GM12878 (cell line): ENCODE measurements around the gene CDC42BPB. TPM values are rescaled to one million over a fixed set of nuclear protein-coding genes. Genes with fewer than 3 reads are reported as not detected.

Source experiments
- ATAC-seq: fragments of 200-7000 bp; cut with Tn5 transposase; 3 replicates; pipeline ENCODE4 v1.9.1; 2020; ENCODE audit warnings: mild to moderate bottlenecking, moderate library complexity
- BruUV-seq: library from RNA; stranded (reverse); fragments of 400-500 nt; replicated peaks from 2 replicates; lab custom pipeline; 2021; lab: Mats Ljungman, UMichigan
- CTCF ChIA-PET: fragments of 300-600 bp; sonication (Branson Sonifier 250); formaldehyde crosslinking; extraction: SDS; loops from one replicate; lab custom pipeline; 2021; ENCODE audit warnings: inconsistent platforms; lab: Yijun Ruan, JAX
- POLR2A ChIA-PET: fragments of 350-600 bp; formaldehyde crosslinking; extraction: SDS; loops from one replicate; lab custom pipeline; 2021; ENCODE audit warnings: inconsistent platforms; lab: Charles Lee
- RAD21 ChIA-PET: fragments of 300-600 bp; sonication (Branson Sonifier 250); formaldehyde crosslinking; loops from one replicate; lab custom pipeline; 2023; ENCODE audit warnings: antibody characterized with exemption; ENCODE audit not compliant: unreplicated experiment; lab: Charles Lee
- SMC1A ChIA-PET: fragments of 300-600 bp; sonication (Branson Sonifier 250); formaldehyde crosslinking; loops from one replicate; lab custom pipeline; 2023; ENCODE audit not compliant: unreplicated experiment, uncharacterized antibody; lab: Charles Lee
- DNase-seq: peaks from one replicate; pipeline ENCODE4 v3.0.0-alpha.2; 2011; ENCODE audit warnings: low read depth, low spot score
- FAIRE-seq: peaks from 3 replicates; lab custom pipeline; 2011; peaks lifted over from hg19 to GRCh38; lab: Jason Lieb, UNC
- H2AFZ ChIP-seq: 2 replicates; pipeline ENCODE4 v1.6.0; 2011; ENCODE audit warnings: low read depth, low read length, control low read depth; ENCODE audit not compliant: control insufficient read depth
- H3K27ac ChIP-seq: 2 replicates; pipeline ENCODE4 v1.5.1; 2011; ENCODE audit warnings: control low read depth; ENCODE audit not compliant: control insufficient read depth, insufficient read depth
- H3K27me3 ChIP-seq, 2 experiments: replicated peaks in 1 of 2; 2 replicates each; pipeline versions ENCODE4 v1.6.0 to v1.6.1; 2011; ENCODE audit warnings: low read length in 1 of 2; ENCODE audit not compliant: control insufficient read depth in 2 of 2, insufficient read depth in 2 of 2
- H3K36me3 ChIP-seq, 2 experiments: 2 replicates each; pipeline ENCODE4 v1.5.1; 2011; ENCODE audit warnings: low read length in 1 of 2; ENCODE audit not compliant: control insufficient read depth in 2 of 2, insufficient read depth in 2 of 2
- H3K4me1 ChIP-seq: 2 replicates; pipeline ENCODE4 v1.6.1; 2011; ENCODE audit warnings: mild to moderate bottlenecking, low read length, moderate library complexity, mixed read lengths; ENCODE audit not compliant: control insufficient read depth, insufficient read depth
- H3K4me2 ChIP-seq: 2 replicates; pipeline ENCODE4 v1.6.0; 2011; ENCODE audit warnings: control low read depth; ENCODE audit not compliant: control insufficient read depth, insufficient read depth
- H3K4me3 ChIP-seq: fragments of 200-600 bp; sonication (generic); 2 replicates; pipeline ENCODE4 v1.5.1; 2016
- H3K79me2 ChIP-seq: 2 replicates; pipeline ENCODE4 v1.6.0; 2011; ENCODE audit warnings: low read length; ENCODE audit not compliant: control insufficient read depth, insufficient read depth
- H3K9ac ChIP-seq: 2 replicates; pipeline ENCODE4 v1.8.0; 2011; ENCODE audit warnings: low read length, control low read depth, mixed read lengths; ENCODE audit not compliant: control insufficient read depth, insufficient read depth
- H3K9me3 ChIP-seq: replicated peaks from 3 replicates; pipeline ENCODE4 v1.5.1; 2011; ENCODE audit warnings: mild to moderate bottlenecking, low read length; ENCODE audit not compliant: control insufficient read depth, insufficient read depth
- H4K20me1 ChIP-seq: 2 replicates; pipeline ENCODE4 v1.6.0; 2011; ENCODE audit not compliant: control insufficient read depth, insufficient read depth
- BACH1 ChIP-seq: fragments of 450-650 bp; IDR thresholded peaks from 2 replicates; pipeline ENCODE4 v1.6.1; 2017; ENCODE audit warnings: mild to moderate bottlenecking, borderline replicate concordance
- BRCA1 ChIP-seq: IDR thresholded peaks from 2 replicates; pipeline ENCODE4 v1.6.1; 2011; ENCODE audit warnings: low read depth, low read length, improper control_type of control experiment
- EP300 ChIP-seq, 2 experiments: fragments of 150-350 bp in 1 of 2; IDR thresholded peaks; 2 replicates each; pipeline ENCODE4 v1.6.1; 2011 to 2012; ENCODE audit warnings: low read depth in 2 of 2, low read length in 2 of 2, borderline replicate concordance in 1 of 2, improper control_type of control experiment in 1 of 2, inconsistent platforms in 1 of 2; ENCODE audit not compliant: control insufficient read depth in 1 of 2
- FOXM1 ChIP-seq: IDR thresholded peaks from 2 replicates; pipeline ENCODE4 v1.6.1; 2012; ENCODE audit warnings: low read depth, mild to moderate bottlenecking, inconsistent platforms, low read length, moderate library complexity
- HCFC1 ChIP-seq: fragments of 150-350 bp; IDR thresholded peaks from 2 replicates; pipeline ENCODE4 v1.6.1; 2014; ENCODE audit warnings: low read length
- HDAC6 ChIP-seq: fragments of 200-600 bp; sonication (generic); IDR thresholded peaks from one replicate; pipeline ENCODE4 v1.8.0; 2017; ENCODE audit warnings: antibody characterized with exemption; ENCODE audit not compliant: unreplicated experiment
- JUND ChIP-seq: IDR thresholded peaks from 2 replicates; pipeline ENCODE4 v1.6.1; 2012; ENCODE audit warnings: low read depth, mild to moderate bottlenecking, low read length, improper control_type of control experiment, moderate library complexity
- NR2F1 ChIP-seq: fragments of 450-650 bp; conservative IDR thresholded peaks from 2 replicates; pipeline ENCODE4 v1.6.1; 2017; ENCODE audit warnings: mild to moderate bottlenecking
- NRF1 ChIP-seq: conservative IDR thresholded peaks from 2 replicates; pipeline ENCODE4 v1.6.1; 2011; ENCODE audit warnings: mild to moderate bottlenecking, low read depth, low read length, improper control_type of control experiment
- RBBP5 ChIP-seq: fragments of 200-600 bp; sonication (generic); conservative IDR thresholded peaks from 2 replicates; pipeline ENCODE4 v1.6.1; 2016
- SUZ12 ChIP-seq: fragments of 200-600 bp; sonication (generic); IDR thresholded peaks from one replicate; pipeline ENCODE4 v1.6.1; 2018; ENCODE audit warnings: antibody characterized with exemption, mild to moderate bottlenecking; ENCODE audit not compliant: unreplicated experiment
- WRNIP1 ChIP-seq: IDR thresholded peaks from 2 replicates; pipeline ENCODE4 v1.6.1; 2011; ENCODE audit warnings: low read depth, low read length, improper control_type of control experiment, borderline replicate concordance
- ZBTB40 ChIP-seq: fragments of 450-650 bp; IDR thresholded peaks from 2 replicates; pipeline ENCODE4 v1.6.1; 2016; ENCODE audit warnings: mild to moderate bottlenecking, moderate library complexity, borderline replicate concordance
- ZNF622 ChIP-seq: fragments of 450-650 bp; IDR thresholded peaks from 2 replicates; pipeline ENCODE4 v1.6.1; 2017; ENCODE audit warnings: mild to moderate bottlenecking, inconsistent platforms
- WGBS: methylation state at CpG from one replicate; pipeline ENCODE4 v1.1.6; 2016; ENCODE audit warnings: low lambda C conversion rate; ENCODE audit not compliant: insufficient replicate concordance, insufficient coverage; ENCODE audit errors: missing lambda C conversion rate; 5-methylcytosine and 5-hydroxymethylcytosine counted together
- in situ Hi-C: fragments of 300-500 bp; cut with MboI; formaldehyde crosslinking; loops from 9 replicates; pipeline ENCODE4 v1.14.3; 2018; ENCODE audit warnings: mixed read lengths
- intact Hi-C: fragments of 100-400 bp; cut with micrococcal nuclease; formaldehyde crosslinking; loops from one replicate; pipeline ENCODE4 v1.14.2; 2022; ENCODE audit not compliant: unreplicated experiment
- polyA plus RNA-seq, 11 experiments: library from polyadenylated mRNA; depleted of rRNA in 4 of 11; unstranded in 6 of 11; stranded (reverse) in 5 of 11; fragments of >200 nt; fragmentation: Nextera tagmentation in 4 of 11; fragmentation: Illumina TruSeq in 1 of 11; extraction: Ambion mirVana in 4 of 11; extraction: Trizol in 1 of 11; gene quantifications; 1 replicate in 1 of 11; 2 replicates in 10 of 11; pipeline versions ENCODE4 v1.2.1 to v1.2.3, GENCODE V29; 2011 to 2016; ENCODE audit warnings: inconsistent platforms in 2 of 11, missing spikeins in 2 of 11, low read depth in 1 of 11
- total RNA-seq, 4 experiments: library from RNA; depleted of rRNA in 3 of 4; stranded (reverse); fragments of >200 nt in 3 of 4; fragmentation: Illumina TruSeq in 1 of 4; extraction: Trizol in 1 of 4; gene quantifications; 2 replicates each; pipeline versions ENCODE4 v1.2.1 to v1.2.3, GENCODE V29; 2013 to 2021

The CDC42BPB gene
- total and polyA plus RNA-seq, 10 of the 15 experiments (the other 5 are each of a cell fraction or from before 2014, with no cell fraction given), result 0.42 to 22.1 (median 13.3) TPM

DNA sequence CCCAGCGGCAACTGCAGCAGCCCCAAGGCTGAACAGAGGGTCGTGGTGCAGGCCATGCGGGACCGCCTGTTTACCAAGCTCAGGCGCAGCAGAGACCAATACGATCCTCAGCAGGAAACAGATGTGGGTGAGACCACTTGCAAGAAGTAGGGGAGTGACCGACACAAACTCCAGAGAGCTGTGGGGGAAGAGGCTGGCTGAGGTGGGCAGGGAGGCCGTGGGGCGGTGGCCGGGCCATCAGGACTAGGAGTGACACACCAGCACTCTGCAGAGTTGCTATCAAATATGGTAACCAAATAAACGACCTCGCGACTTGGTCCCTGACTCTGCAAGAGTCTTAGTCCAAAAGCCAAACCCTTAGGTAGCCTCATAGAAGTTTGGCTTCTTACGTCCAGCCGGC, 104.2 kb downstream of the CDC42BPB start:
- Histone ChIP-seq H3K27ac (no peak overlapping the region), H3K79me2 (no peaks in the 10 kb centered on the region), H2AFZ (no peak overlapping the region), H3K9ac (no peak overlapping the region), H3K9me3 (no peaks in the 10 kb centered on the region), H3K36me3 (peaks cover 7 to 12% of the 10 kb centered on the region in 2 experiments; a peak in 3 of 4 replicates), H3K4me1 (peaks cover 11% of the 10 kb centered on the region), H4K20me1 (no peaks in the 10 kb centered on the region), H3K4me3 (no peak overlapping the region), H3K4me2 (no peak overlapping the region), H3K27me3 (no peaks in the 10 kb centered on the region)
- CTCF ChIA-PET, result interaction anchor here (0.6 kb wide), 1 partner anchor 257 kb away, joined by 3 read pairs; no protein-coding TSS in a partner anchor
- in situ Hi-C loops (no loop called here), intact Hi-C loops (no loop called here)
- RAD21 ChIA-PET, result no interaction called here
- DNase-seq, result no peak
- ATAC-seq, result no peak
- SMC1A ChIA-PET, result no interaction called here
- WGBS, result 78% methylated on average over 15 of the region's 15 CpGs
- FAIRE-seq, result no peak
- TF ChIP-seq JUND, result no peak
- TF ChIP-seq BACH1, result no peak
- TF ChIP-seq SUZ12, result no peak
- no peak for TF ChIP-seq HDAC6
- TF ChIP-seq BRCA1, result no peak
- TF ChIP-seq EP300 (IDR thresholded peaks at IDR 0.05; ENCODE audit: borderline replicate concordance in 1 of 2, control insufficient read depth in 1 of 2, low read depth in 2 of 2, low read length in 2 of 2), result no peak
- no peak for TF ChIP-seq RBBP5
- no peak for TF ChIP-seq FOXM1
- no peak for TF ChIP-seq ZBTB40
- no peak for TF ChIP-seq ZNF622
- TF ChIP-seq NR2F1, result no peak
- no peak for TF ChIP-seq HCFC1
- no peak for TF ChIP-seq NRF1
- TF ChIP-seq WRNIP1, result no peak
- POLR2A ChIA-PET, result no interaction called here
- BruUV-seq, result no TSS peak
